HepG2 (cell line): ENCODE measurements around the gene ZBTB32. TPM values are rescaled to one million over a fixed set of nuclear protein-coding genes. Genes with fewer than 3 reads are reported as not detected.

Experiments
- CBX2 ChIP-seq, 2 experiments: fragments of 200-600 bp in 1 of 2; sonication (generic); formaldehyde crosslinking in 1 of 2; IDR thresholded peaks; 2 replicates each; pipeline versions ENCODE4 v1.7.0 to v1.8.1; 2018 to 2022; ENCODE audit warnings: low read depth in 2 of 2, low read length in 1 of 2, mild to moderate bottlenecking in 1 of 2, missing genetic modification reagents in 1 of 2
- CCAR2 ChIP-seq: fragments of 200-400 bp; formaldehyde crosslinking; optimal IDR thresholded peaks from 2 replicates; pipeline ENCODE3; 2018; ENCODE audit warnings: low read depth, mild to moderate bottlenecking, low read length, moderate library complexity
- DNMT1 ChIP-seq: sonication (generic); formaldehyde crosslinking; IDR thresholded peaks from 2 replicates; pipeline ENCODE4 v1.5.1; 2020; ENCODE audit warnings: mild to moderate bottlenecking, missing genetic modification reagents
- ESRRA ChIP-seq: sonication (generic); formaldehyde crosslinking; IDR thresholded peaks from 2 replicates; pipeline ENCODE4 v1.5.1; 2020; ENCODE audit warnings: mild to moderate bottlenecking, low read depth, missing genetic modification reagents
- HDAC1 ChIP-seq: sonication (generic); formaldehyde crosslinking; IDR thresholded peaks from 2 replicates; pipeline ENCODE4 v1.5.1; 2020; ENCODE audit warnings: mild to moderate bottlenecking, missing genetic modification reagents
- JDP2 ChIP-seq: sonication (generic); formaldehyde crosslinking; IDR thresholded peaks from 2 replicates; pipeline ENCODE4 v1.8.1; 2022; ENCODE audit warnings: missing genetic modification reagents, borderline replicate concordance
- SRY ChIP-seq: sonication (generic); formaldehyde crosslinking; IDR thresholded peaks from 2 replicates; pipeline ENCODE4 v1.8.0; 2022; ENCODE audit warnings: mild to moderate bottlenecking, missing genetic modification reagents
- SYNCRIP ChIP-seq: fragments of 200-400 bp; formaldehyde crosslinking; IDR thresholded peaks from 2 replicates; pipeline ENCODE4 v1.6.1; 2018; ENCODE audit warnings: mild to moderate bottlenecking, low read depth, low read length; ENCODE audit not compliant: insufficient read depth
- TIGD3 ChIP-seq: sonication (generic); formaldehyde crosslinking; IDR thresholded peaks from 2 replicates; pipeline ENCODE4 v1.5.1; 2020; ENCODE audit warnings: mild to moderate bottlenecking, missing genetic modification reagents, borderline replicate concordance
- ZBTB7A ChIP-seq: sonication (generic); formaldehyde crosslinking; IDR thresholded peaks from 2 replicates; pipeline ENCODE4 v1.8.0; 2022; ENCODE audit warnings: mild to moderate bottlenecking, missing genetic modification reagents
- ZNF30 ChIP-seq: sonication (generic); formaldehyde crosslinking; IDR thresholded peaks from 2 replicates; pipeline ENCODE4 v1.5.0; 2020; ENCODE audit warnings: mild to moderate bottlenecking, missing genetic modification reagents
- ZNF501 ChIP-seq: sonication (generic); formaldehyde crosslinking; IDR thresholded peaks from 2 replicates; pipeline ENCODE4 v1.5.1; 2020; ENCODE audit warnings: mild to moderate bottlenecking, moderate library complexity, missing genetic modification reagents
- ZNF558 ChIP-seq: sonication (generic); formaldehyde crosslinking; IDR thresholded peaks from 2 replicates; pipeline ENCODE4 v1.9.0; 2022; ENCODE audit warnings: mild to moderate bottlenecking, missing genetic modification reagents, borderline replicate concordance
- ZNF660 ChIP-seq: sonication (generic); formaldehyde crosslinking; IDR thresholded peaks from 2 replicates; pipeline ENCODE4 v1.5.1; 2020; ENCODE audit warnings: mild to moderate bottlenecking, low read depth, missing genetic modification reagents, borderline replicate concordance
- ZNF776 ChIP-seq: sonication (generic); formaldehyde crosslinking; IDR thresholded peaks from 2 replicates; pipeline ENCODE4 v1.4.0; 2020; ENCODE audit warnings: mild to moderate bottlenecking, missing genetic modification reagents
- polyA plus RNA-seq, 8 experiments: library from polyadenylated mRNA; depleted of rRNA in 3 of 8; stranded (reverse) in 7 of 8; unstranded in 1 of 8; fragments of >200 nt; fragmentation: Illumina TruSeq in 4 of 8; extraction: Trizol in 4 of 8; gene quantifications; 2 replicates each; pipeline versions ENCODE4 v1.2.1 to v1.2.3, GENCODE V29; 2011 to 2016; ENCODE audit warnings: low read depth in 4 of 8, missing spikeins in 1 of 8, mixed read lengths in 1 of 8; ENCODE audit not compliant: insufficient read depth in 1 of 8
- total RNA-seq, 5 experiments: library from RNA; depleted of rRNA; stranded (reverse); fragments of >200 nt; fragmentation: Illumina TruSeq; extraction: Trizol; gene quantifications; 2 replicates each; pipeline ENCODE4 v1.2.3, GENCODE V29; 2016; ENCODE audit warnings: low read depth in 1 of 5
- TF ChIP-seq, protein P1 (sequence below): sonication (generic); formaldehyde crosslinking; IDR thresholded peaks from 2 replicates; pipeline ENCODE4 v1.4.0; 2020; ENCODE audit warnings: mild to moderate bottlenecking, missing genetic modification reagents, borderline replicate concordance
- TF ChIP-seq, protein P2 (sequence below): sonication (generic); formaldehyde crosslinking; conservative IDR thresholded peaks from 2 replicates; pipeline ENCODE4 v1.4.0; 2020; ENCODE audit warnings: missing genetic modification reagents
- TF ChIP-seq, protein P3 (sequence below): sonication (generic); formaldehyde crosslinking; IDR thresholded peaks from 2 replicates; pipeline ENCODE4 v1.9.0; 2021; ENCODE audit warnings: missing genetic modification reagents, mild to moderate bottlenecking, borderline replicate concordance

ZBTB32 gene
- total and polyA plus RNA-seq, 2 of the 13 experiments (the other 11 are each of a cell fraction or from before 2014, with no cell fraction given), result not detected

GRCh38 chr19:35744430-35745327 lies 40.3 kb downstream of the ZBTB32 start (continued):
- TF ChIP-seq ZNF501 (no peak), CCAR2 (no peak), CBX2 (IDR thresholded peaks at IDR 0.05; ENCODE audit: low read depth, low read length) (no peak), CBX2 (CRISPR knock-in tag; IDR thresholded peaks at IDR 0.05; ENCODE audit: low read depth) (no peak), ZBTB7A (CRISPR knock-in tag) (no peak), ZNF30 (CRISPR knock-in tag) (no peak), ESRRA (CRISPR knock-in tag) (no peak), SYNCRIP (no peak), ZNF558 (CRISPR knock-in tag) (no peak), TIGD3 (CRISPR knock-in tag) (no peak), ZNF660 (CRISPR knock-in tag) (no peak), HDAC1 (CRISPR knock-in tag) (peak; percentile 48), DNMT1 (CRISPR knock-in tag) (no peak), ZNF776 (CRISPR knock-in tag) (no peak), SRY (CRISPR knock-in tag) (no peak), JDP2 (no peak)
- TF ChIP-seq, protein P1, sequence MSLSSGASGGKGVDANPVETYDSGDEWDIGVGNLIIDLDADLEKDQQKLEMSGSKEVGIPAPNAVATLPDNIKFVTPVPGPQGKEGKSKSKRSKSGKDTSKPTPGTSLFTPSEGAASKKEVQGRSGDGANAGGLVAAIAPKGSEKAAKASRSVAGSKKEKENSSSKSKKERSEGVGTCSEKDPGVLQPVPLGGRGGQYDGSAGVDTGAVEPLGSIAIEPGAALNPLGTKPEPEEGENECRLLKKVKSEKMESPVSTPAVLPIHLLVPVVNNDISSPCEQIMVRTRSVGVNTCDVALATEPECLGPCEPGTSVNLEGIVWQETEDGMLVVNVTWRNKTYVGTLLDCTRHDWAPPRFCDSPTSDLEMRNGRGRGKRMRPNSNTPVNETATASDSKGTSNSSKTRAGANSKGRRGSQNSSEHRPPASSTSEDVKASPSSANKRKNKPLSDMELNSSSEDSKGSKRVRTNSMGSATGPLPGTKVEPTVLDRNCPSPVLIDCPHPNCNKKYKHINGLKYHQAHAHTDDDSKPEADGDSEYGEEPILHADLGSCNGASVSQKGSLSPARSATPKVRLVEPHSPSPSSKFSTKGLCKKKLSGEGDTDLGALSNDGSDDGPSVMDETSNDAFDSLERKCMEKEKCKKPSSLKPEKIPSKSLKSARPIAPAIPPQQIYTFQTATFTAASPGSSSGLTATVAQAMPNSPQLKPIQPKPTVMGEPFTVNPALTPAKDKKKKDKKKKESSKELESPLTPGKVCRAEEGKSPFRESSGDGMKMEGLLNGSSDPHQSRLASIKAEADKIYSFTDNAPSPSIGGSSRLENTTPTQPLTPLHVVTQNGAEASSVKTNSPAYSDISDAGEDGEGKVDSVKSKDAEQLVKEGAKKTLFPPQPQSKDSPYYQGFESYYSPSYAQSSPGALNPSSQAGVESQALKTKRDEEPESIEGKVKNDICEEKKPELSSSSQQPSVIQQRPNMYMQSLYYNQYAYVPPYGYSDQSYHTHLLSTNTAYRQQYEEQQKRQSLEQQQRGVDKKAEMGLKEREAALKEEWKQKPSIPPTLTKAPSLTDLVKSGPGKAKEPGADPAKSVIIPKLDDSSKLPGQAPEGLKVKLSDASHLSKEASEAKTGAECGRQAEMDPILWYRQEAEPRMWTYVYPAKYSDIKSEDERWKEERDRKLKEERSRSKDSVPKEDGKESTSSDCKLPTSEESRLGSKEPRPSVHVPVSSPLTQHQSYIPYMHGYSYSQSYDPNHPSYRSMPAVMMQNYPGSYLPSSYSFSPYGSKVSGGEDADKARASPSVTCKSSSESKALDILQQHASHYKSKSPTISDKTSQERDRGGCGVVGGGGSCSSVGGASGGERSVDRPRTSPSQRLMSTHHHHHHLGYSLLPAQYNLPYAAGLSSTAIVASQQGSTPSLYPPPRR, result no peak
- TF ChIP-seq, protein P2, sequence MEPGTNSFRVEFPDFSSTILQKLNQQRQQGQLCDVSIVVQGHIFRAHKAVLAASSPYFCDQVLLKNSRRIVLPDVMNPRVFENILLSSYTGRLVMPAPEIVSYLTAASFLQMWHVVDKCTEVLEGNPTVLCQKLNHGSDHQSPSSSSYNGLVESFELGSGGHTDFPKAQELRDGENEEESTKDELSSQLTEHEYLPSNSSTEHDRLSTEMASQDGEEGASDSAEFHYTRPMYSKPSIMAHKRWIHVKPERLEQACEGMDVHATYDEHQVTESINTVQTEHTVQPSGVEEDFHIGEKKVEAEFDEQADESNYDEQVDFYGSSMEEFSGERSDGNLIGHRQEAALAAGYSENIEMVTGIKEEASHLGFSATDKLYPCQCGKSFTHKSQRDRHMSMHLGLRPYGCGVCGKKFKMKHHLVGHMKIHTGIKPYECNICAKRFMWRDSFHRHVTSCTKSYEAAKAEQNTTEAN (CRISPR knock-in tag), result no peak
- TF ChIP-seq, protein P3, sequence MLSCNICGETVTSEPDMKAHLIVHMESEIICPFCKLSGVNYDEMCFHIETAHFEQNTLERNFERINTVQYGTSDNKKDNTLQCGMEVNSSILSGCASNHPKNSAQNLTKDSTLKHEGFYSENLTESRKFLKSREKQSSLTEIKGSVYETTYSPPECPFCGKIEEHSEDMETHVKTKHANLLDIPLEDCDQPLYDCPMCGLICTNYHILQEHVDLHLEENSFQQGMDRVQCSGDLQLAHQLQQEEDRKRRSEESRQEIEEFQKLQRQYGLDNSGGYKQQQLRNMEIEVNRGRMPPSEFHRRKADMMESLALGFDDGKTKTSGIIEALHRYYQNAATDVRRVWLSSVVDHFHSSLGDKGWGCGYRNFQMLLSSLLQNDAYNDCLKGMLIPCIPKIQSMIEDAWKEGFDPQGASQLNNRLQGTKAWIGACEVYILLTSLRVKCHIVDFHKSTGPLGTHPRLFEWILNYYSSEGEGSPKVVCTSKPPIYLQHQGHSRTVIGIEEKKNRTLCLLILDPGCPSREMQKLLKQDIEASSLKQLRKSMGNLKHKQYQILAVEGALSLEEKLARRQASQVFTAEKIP, result no peak
